Naive B cell (primary cell): Measurements from ENCODE around the gene PXYLP1. TPM values are rescaled to one million over a fixed set of nuclear protein-coding genes. Genes with fewer than 3 reads are reported as not detected.

Experiments
- ATAC-seq, 2 donors: fragments of 150-1000 bp; cut with Tn5 transposase; 2 replicates each; pipeline ENCODE4 v1.10.0; 2021; ENCODE audit warnings: low read depth in 2 of 2, mild to moderate bottlenecking in 2 of 2, moderate library complexity in 2 of 2
- DNase-seq: peaks from one replicate; pipeline ENCODE4 v3.0.0; 2022
- H3K27ac Mint-ChIP-seq, 6 donors: one replicate each; pipeline ENCODE4 v1.8.0; 2020 to 2022; ENCODE audit warnings: mild to moderate bottlenecking in 6 of 6, mixed read lengths in 6 of 6, moderate library complexity in 5 of 6, inconsistent platforms in 2 of 6
- H3K27me3 Mint-ChIP-seq, 3 donors: one replicate each; pipeline ENCODE4 v1.8.0; 2021 to 2022; ENCODE audit warnings: mixed read lengths in 3 of 3, mild to moderate bottlenecking in 1 of 3
- H3K36me3 Mint-ChIP-seq, 2 donors: one replicate each; pipeline ENCODE4 v1.8.0; 2020 to 2022; ENCODE audit warnings: mixed read lengths in 2 of 2, inconsistent platforms in 1 of 2, mild to moderate bottlenecking in 1 of 2
- H3K4me1 Mint-ChIP-seq, 3 donors: one replicate each; pipeline ENCODE4 v1.8.0; 2020 to 2022; ENCODE audit warnings: mixed read lengths in 3 of 3, inconsistent platforms in 1 of 3, mild to moderate bottlenecking in 1 of 3, moderate library complexity in 1 of 3
- H3K4me3 Mint-ChIP-seq, 8 donors: one replicate each; pipeline ENCODE4 v1.8.0; 2020 to 2022; ENCODE audit warnings: mild to moderate bottlenecking in 8 of 8, mixed read lengths in 8 of 8, moderate library complexity in 8 of 8, inconsistent platforms in 2 of 8
- H3K9me3 Mint-ChIP-seq, 7 donors: one replicate each; pipeline ENCODE4 v1.8.0; 2020 to 2022; ENCODE audit warnings: mixed read lengths in 7 of 7, mild to moderate bottlenecking in 5 of 7, inconsistent platforms in 2 of 7, moderate library complexity in 1 of 7
- polyA plus RNA-seq, 6 donors: library from polyadenylated mRNA; unstranded; fragments of 300-500 nt; fragmentation: Illumina TruSeq; gene quantifications; one replicate each; pipeline ENCODE4 v1.2.3, GENCODE V29; 2021; ENCODE audit warnings: low read depth in 6 of 6

Gene PXYLP1
- polyA plus RNA-seq, 6 donors from 2014 or later, result 0.17 to 2.4 (median 1.2) TPM

DNA sequence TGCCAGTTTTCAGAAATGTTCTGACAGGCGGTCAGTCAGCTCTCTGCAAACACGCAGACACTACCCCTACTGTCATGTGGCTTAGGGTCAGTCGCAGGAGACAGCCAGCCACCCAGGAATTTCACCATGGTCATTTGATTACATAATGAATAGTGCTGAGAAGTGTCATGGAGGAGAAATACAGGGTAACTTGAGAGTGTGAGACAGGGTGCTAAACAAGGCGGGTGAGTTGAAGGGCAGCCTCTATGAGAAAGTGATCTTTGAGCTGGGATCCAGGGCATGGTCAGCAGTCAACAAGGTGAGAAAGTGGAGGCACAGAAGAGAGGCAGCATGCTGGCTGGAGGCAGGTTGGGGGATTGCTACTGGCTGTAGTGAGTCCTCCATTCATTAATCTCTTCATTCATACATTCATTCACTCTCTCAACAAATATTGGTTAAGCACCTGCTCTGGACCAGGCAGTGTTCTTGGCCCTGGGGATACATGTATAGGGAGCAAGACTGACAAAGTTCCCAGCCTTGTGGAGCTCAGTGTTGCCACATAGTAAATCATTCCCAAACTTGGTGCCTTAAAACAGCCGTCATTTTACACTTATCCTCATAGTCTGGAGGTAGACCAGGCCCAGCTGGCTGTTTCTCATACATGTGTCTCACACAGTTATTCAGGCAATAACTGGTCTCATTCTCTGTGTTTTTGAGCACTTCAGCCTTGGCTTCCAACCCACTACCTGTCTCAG, 14.8 kb downstream of the PXYLP1 start:
- H3K4me1 Mint-ChIP-seq, result no peaks in the 10 kb centered on the region
- H3K4me3 Mint-ChIP-seq, result no peak overlapping the region
- no peaks in the 10 kb centered on the region for H3K27me3 Mint-ChIP-seq
- no peak for ATAC-seq
- peak overlapping the region in 1 of 6 donors; percentile 32 for H3K27ac Mint-ChIP-seq
- DNase-seq, result no peak
- peaks cover 0 to 7% of the 10 kb centered on the region in 2 donors for H3K36me3 Mint-ChIP-seq
- H3K9me3 Mint-ChIP-seq, result peaks cover 0 to 2% (median 0%) of the 10 kb centered on the region in 7 donors

- no peak for ATAC-seq
- H3K4me1 Mint-ChIP-seq, result no peaks in the 10 kb centered on the region
Observed at GRCh38 chr3:141246958-141247301, 15.3 kb downstream of the PXYLP1 start.

DNA sequence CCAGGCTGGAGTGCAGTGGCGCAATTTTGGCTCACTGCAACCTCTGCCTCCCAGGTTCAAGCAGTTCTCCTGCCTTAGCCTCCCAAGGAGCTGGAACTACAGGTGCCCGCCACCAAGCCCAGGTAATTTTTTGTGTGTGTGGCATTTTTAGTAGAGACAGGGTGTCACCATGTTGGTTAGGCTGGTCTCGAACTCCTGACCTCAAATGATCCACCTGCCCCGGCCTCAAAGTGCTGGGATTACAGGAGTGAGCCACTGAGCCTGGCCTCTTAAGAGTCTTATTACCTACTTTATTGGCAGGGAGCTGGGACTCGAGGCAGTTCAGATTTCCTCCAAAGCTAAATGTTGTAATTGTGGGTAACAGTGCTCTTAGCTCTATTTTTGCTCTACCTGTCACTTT, 16.4 kb downstream of the PXYLP1 start:
- Mint-ChIP-seq H3K36me3 (peaks cover 0 to 7% of the 10 kb centered on the region in 2 donors), H3K9me3 (no peaks in the 10 kb centered on the region), H3K4me1 (peaks cover 0 to 7% (median 0%) of the 10 kb centered on the region in 3 donors), H3K27me3 (no peaks in the 10 kb centered on the region), H3K4me3 (no peak overlapping the region), H3K27ac (no peak overlapping the region)
- DNase-seq (no peak), ATAC-seq (no peak)

More at GRCh38 chr3:141246958-141247301, 15.3 kb downstream of the PXYLP1 start:
- Mint-ChIP-seq H3K36me3 (peaks cover 0 to 7% of the 10 kb centered on the region in 2 donors), H3K27me3 (no peaks in the 10 kb centered on the region), H3K9me3 (peaks cover 0 to 2% (median 0%) of the 10 kb centered on the region in 7 donors), H3K27ac (peak overlapping the region in 2 of 6 donors; percentile 20 to 32), H3K4me3 (no peak overlapping the region)
- no peak for DNase-seq

DNA sequence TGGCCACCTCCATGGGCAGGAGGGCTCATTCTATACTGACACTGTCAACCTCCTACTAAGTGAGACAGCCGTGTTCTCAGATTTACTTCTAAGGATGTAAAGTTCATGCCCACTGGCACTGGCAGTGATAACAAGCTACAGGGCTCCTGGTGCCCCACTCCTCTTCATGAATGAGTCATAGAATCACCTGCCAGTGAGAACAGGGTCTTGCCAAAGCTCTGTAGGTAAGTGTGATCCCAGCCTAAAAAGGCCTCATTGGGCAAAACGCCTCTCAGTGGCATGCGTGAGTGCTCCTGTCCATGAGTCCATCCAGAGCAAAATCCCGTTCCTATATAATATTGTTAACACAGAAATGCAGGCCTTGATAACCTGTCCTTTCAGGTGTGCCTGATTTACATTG, 17.4 kb downstream of the PXYLP1 start:
- Mint-ChIP-seq H3K4me1 (peaks cover 0 to 7% (median 0%) of the 10 kb centered on the region in 3 donors), H3K9me3 (no peaks in the 10 kb centered on the region), H3K4me3 (no peak overlapping the region), H3K27me3 (no peaks in the 10 kb centered on the region), H3K27ac (no peak overlapping the region), H3K36me3 (peaks cover 0 to 7% of the 10 kb centered on the region in 2 donors)
- DNase-seq, result no peak
- ATAC-seq, result no peak

GRCh38 chr3:141250342-141250741, 18.7 kb downstream of the PXYLP1 start:
- no peak overlapping the region for H3K27ac Mint-ChIP-seq
- DNase-seq, result no peak
- no peaks in the 10 kb centered on the region for H3K9me3 Mint-ChIP-seq
- no peaks in the 10 kb centered on the region for H3K27me3 Mint-ChIP-seq
- H3K4me1 Mint-ChIP-seq, result peaks cover 0 to 7% (median 0%) of the 10 kb centered on the region in 3 donors
- no peak for ATAC-seq
- peaks cover 0 to 7% of the 10 kb centered on the region in 2 donors for H3K36me3 Mint-ChIP-seq
- H3K4me3 Mint-ChIP-seq, result no peak overlapping the region

DNA sequence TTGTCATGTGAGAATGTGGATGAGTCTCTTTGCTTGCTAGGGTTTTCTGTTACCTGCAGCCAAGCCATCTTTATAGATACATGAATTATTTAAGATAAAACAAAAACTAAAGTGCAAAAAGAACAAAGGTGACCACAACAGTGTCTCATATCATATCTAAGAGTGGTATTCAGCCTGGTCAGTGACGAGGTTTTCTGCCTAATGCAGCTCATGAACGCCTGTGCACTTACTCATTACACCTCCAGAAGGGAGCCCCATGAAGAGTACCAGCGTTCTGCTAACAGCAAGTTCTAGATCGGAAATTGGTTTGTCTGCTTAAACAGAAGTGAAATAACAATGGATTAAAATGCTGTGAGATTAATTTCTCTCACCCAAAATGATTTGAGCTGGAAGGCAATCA, 19.2 kb downstream of the PXYLP1 start:
- Mint-ChIP-seq H3K4me3 (no peak overlapping the region), H3K27me3 (no peaks in the 10 kb centered on the region), H3K4me1 (peaks cover 0 to 7% (median 0%) of the 10 kb centered on the region in 3 donors), H3K27ac (no peak overlapping the region), H3K9me3 (no peaks in the 10 kb centered on the region), H3K36me3 (peaks cover 0 to 7% of the 10 kb centered on the region in 2 donors)
- ATAC-seq (no peak), DNase-seq (no peak)

DNA sequence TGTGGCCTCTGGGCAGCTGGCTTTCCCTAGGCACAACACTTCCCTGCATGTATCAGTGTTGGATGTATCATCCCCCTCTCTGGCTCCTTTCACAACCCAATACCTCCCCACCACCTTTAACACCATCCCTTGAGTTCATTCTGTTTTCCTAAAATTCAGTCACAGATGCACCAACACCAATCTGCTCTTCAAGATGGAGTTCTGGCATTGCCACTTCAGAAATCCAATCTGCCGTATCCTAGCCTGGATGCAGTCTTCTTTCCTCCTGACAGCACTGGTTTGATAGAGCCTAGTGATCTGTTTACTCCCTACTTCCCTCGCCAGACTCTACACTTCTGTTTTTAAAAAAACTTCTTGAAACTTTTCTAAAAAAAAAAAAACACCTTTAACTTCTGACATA, 21.7 kb downstream of the PXYLP1 start:
- Mint-ChIP-seq H3K27ac (peak overlapping the region in 1 of 6 donors; percentile 4), H3K4me1 (peaks cover 0 to 7% (median 0%) of the 10 kb centered on the region in 3 donors), H3K36me3 (peaks cover 0 to 7% of the 10 kb centered on the region in 2 donors)

GRCh38 chr3:141253811-141254210, 22.2 kb downstream of the PXYLP1 start:
- no peak overlapping the region for H3K27ac Mint-ChIP-seq
- H3K36me3 Mint-ChIP-seq, result peaks cover 0 to 7% of the 10 kb centered on the region in 2 donors

More for the DNA sequence above, 21.7 kb downstream of the PXYLP1 start:
- H3K27me3 Mint-ChIP-seq, result no peaks in the 10 kb centered on the region
- H3K4me3 Mint-ChIP-seq, result no peak overlapping the region
- DNase-seq (no peak), ATAC-seq (no peak)
- H3K9me3 Mint-ChIP-seq, result no peaks in the 10 kb centered on the region

DNA sequence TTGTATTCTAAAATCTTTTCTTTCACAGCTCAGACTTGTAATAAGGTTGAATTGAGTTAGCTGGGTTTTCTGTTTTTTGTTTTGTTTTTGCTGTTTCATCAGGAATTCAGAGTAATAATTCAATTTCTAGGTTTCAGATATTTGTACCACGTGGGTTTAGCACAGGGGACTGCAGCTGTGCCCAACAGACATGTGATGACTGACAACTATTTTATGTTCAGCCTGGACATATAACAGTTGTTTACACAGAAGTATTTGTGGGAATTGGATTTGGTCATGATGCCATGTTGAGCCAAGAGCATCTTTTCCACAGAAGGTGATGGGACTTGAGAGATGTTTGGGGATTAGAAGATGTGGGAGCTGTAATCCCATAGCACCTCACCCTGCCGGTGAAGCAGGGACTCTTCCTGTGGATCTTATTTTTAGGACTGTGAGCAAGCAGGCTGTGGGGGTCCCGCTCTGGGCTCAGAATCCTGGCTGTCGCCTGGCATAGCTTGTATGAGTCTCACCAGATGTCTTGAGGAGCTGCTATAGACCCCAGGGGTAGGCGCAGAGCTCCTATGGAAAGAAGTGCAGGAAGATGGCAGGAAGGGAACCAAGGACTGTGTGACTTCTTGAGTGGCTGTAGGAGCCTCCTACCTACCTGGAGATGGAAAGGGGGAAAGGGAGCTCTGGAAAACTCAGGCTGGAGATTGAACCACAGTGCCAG, 23.7 kb downstream of the PXYLP1 start:
- no peaks in the 10 kb centered on the region for H3K9me3 Mint-ChIP-seq
- H3K4me3 Mint-ChIP-seq, result no peak overlapping the region
- H3K27ac Mint-ChIP-seq, result no peak overlapping the region
- DNase-seq (no peak), ATAC-seq (no peak)
- peaks cover 0 to 7% (median 0%) of the 10 kb centered on the region in 3 donors for H3K4me1 Mint-ChIP-seq
- peaks cover 0 to 7% of the 10 kb centered on the region in 2 donors for H3K36me3 Mint-ChIP-seq
- H3K27me3 Mint-ChIP-seq, result no peaks in the 10 kb centered on the region

More at GRCh38 chr3:141253811-141254210, 22.2 kb downstream of the PXYLP1 start:
- DNase-seq (no peak), ATAC-seq (no peak)
- Mint-ChIP-seq H3K4me1 (peaks cover 0 to 7% (median 0%) of the 10 kb centered on the region in 3 donors), H3K4me3 (no peak overlapping the region), H3K27me3 (no peaks in the 10 kb centered on the region), H3K9me3 (no peaks in the 10 kb centered on the region)

- Mint-ChIP-seq H3K4me3 (no peak overlapping the region), H3K27me3 (no peaks in the 10 kb centered on the region), H3K9me3 (no peaks in the 10 kb centered on the region), H3K4me1 (peaks cover 0 to 7% (median 0%) of the 10 kb centered on the region in 3 donors), H3K27ac (no peak overlapping the region), H3K36me3 (peaks cover 0 to 6% of the 10 kb centered on the region in 2 donors)
- no peak for DNase-seq
- ATAC-seq, result no peak
Observed at GRCh38 chr3:141255846-141256261, 24.2 kb downstream of the PXYLP1 start.

DNA sequence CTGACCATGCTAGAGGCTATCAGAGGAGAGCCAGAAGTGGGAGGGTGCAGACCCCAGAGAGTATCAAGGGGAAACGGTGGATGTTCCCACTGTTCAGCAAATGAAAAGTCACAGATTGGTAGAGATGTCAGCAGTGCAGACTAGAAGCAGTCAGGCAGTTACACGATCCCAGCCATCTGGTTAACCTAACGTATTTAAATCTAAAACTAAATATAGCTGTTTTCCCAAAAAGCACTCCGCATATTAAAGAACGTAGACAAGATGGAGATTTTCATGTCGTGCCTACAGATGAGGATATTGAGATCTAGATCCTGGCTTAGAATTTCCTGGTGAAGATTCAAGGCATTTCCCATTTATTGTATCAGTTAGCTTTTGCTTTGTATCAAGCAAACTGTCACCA, 25.2 kb downstream of the PXYLP1 start:
- H3K27me3 Mint-ChIP-seq, result no peaks in the 10 kb centered on the region
- no peaks in the 10 kb centered on the region for H3K36me3 Mint-ChIP-seq
- no peaks in the 10 kb centered on the region for H3K9me3 Mint-ChIP-seq
- H3K4me1 Mint-ChIP-seq, result peaks cover 0 to 7% (median 0%) of the 10 kb centered on the region in 3 donors
- DNase-seq, result no peak
- no peak overlapping the region for H3K4me3 Mint-ChIP-seq
- no peak overlapping the region for H3K27ac Mint-ChIP-seq
- no peak for ATAC-seq

DNA sequence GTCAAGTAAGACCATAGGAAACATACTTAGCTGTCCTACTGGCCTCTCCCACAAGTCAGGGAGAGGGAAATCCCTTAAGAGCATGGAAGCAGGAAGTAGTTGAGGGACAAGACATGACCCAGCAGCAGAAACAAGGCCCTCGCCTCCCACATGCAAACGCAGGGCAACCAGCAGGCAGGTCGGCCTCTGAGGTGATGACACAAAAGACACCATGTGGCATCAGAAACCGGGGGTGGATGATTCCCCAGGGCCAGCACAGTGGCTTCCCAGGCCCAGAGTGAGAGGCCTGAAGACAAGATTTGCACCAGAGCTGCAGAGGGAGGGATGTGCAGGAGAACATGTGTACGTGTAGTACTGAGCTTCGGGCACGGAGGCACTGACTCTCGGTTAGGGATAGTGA, 26.3 kb downstream of the PXYLP1 start:
- Mint-ChIP-seq H3K9me3 (no peaks in the 10 kb centered on the region), H3K4me3 (no peak overlapping the region), H3K4me1 (no peaks in the 10 kb centered on the region), H3K36me3 (no peaks in the 10 kb centered on the region), H3K27ac (no peak overlapping the region), H3K27me3 (no peaks in the 10 kb centered on the region)
- ATAC-seq (no peak), DNase-seq (no peak)

GRCh38 chr3:141258973-141259372, 27.3 kb downstream of the PXYLP1 start:
- no peak for DNase-seq
- peak overlapping the region in 1 of 6 donors; percentile 49 for H3K27ac Mint-ChIP-seq
- no peak for ATAC-seq
- no peaks in the 10 kb centered on the region for H3K4me1 Mint-ChIP-seq
- no peaks in the 10 kb centered on the region for H3K36me3 Mint-ChIP-seq
- H3K4me3 Mint-ChIP-seq, result no peak overlapping the region
- no peaks in the 10 kb centered on the region for H3K27me3 Mint-ChIP-seq
- H3K9me3 Mint-ChIP-seq, result no peaks in the 10 kb centered on the region
